ENCODE results near the gene CRYBA1.
"Not testable (repeated sequence)": the region's sequence is repeated elsewhere in the genome, so short reads cannot be mapped to it uniquely, and the experiment has no call there.

The CRYBA1 gene

DNA sequence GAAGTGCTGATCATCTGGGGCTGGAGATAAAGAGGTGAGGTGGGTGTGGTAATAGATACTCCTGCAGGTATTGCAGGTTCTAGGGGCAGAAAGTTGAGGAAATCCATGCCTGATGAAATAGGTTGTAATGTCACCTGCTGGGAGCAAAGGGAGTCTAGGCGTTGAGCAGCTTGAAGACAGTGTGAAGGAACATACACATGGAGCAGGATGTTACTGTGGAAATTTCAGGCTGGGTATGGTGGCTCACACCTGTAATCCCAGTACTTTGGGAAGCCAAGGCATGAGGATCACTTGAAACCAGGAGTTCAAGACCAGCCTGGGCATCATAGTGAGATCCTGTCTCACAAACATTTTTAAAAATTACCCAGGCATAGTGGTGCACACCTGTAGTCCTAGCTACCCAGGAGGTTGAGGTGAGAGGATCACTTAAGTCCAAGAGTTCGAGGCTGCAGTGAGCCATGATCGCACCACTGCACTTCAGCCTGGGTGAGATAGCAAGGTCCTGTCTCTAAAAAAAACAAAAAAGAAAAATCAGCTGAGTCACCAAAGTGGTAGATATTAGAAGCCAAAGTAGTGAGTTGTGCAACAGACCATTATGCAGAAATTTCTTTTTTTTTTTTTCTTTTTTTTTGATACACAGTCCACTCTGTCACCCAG, 9.1 kb upstream of the CRYBA1 start:
- DNase-seq (ENCODE audit: low read depth), result no peak

DNA sequence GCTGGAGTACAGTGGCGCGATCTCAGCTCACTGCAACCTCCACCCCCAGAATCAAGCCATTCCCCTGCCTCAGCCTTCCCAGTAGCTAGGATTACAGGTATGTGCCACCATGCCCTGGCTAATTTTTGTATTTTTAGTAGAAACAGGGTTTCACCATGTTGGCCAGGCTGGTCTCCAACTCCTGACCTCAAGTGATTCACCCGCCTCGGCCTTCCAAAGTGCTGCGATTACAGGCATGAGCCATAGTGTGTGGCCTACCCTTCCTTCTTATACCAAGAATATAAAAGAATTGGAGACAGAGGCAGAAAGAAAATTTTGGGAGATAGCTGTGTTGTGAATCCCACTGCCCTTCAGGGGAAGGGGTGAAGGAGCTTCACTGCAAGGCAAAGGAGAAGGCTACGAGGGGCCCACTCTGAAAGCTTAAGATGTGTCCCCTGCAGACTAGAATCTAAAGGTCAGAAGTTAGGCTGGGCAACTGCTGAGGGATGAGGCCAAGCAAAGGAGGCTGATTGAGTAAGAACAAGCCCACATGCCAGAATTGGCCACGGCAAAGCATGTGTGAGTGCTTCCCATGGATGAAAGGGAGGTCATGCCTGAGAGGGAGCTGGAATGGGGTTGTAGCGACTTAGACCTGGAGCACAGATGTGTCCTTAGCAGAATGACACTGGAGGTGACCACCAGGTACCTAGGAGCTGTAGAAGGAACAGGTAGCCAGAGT, 8.4 kb upstream of the CRYBA1 start:
- DNase-seq (ENCODE audit: low read depth), result no peak

DNA sequence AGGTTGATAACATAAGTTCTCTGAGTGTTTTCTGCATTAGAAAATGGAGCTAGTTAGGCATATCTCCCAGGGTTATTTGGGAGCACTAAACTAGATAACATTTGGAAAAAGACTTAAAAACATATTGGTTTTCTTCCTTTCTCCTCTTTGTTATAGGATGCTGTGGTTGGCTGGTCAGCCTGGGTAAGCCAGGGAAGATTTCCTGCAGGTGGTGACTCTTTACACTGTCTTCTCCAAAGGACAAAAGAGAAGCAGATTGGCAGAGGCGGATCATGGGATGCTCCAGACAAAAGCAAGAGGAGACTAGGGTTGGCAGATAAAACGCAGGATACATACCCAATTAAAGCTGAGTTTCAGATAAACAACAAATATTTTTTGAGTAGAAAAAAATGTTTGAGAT, 6.2 kb upstream of the CRYBA1 start:
- DNase-seq (ENCODE audit: low read depth), result no peak

DNA sequence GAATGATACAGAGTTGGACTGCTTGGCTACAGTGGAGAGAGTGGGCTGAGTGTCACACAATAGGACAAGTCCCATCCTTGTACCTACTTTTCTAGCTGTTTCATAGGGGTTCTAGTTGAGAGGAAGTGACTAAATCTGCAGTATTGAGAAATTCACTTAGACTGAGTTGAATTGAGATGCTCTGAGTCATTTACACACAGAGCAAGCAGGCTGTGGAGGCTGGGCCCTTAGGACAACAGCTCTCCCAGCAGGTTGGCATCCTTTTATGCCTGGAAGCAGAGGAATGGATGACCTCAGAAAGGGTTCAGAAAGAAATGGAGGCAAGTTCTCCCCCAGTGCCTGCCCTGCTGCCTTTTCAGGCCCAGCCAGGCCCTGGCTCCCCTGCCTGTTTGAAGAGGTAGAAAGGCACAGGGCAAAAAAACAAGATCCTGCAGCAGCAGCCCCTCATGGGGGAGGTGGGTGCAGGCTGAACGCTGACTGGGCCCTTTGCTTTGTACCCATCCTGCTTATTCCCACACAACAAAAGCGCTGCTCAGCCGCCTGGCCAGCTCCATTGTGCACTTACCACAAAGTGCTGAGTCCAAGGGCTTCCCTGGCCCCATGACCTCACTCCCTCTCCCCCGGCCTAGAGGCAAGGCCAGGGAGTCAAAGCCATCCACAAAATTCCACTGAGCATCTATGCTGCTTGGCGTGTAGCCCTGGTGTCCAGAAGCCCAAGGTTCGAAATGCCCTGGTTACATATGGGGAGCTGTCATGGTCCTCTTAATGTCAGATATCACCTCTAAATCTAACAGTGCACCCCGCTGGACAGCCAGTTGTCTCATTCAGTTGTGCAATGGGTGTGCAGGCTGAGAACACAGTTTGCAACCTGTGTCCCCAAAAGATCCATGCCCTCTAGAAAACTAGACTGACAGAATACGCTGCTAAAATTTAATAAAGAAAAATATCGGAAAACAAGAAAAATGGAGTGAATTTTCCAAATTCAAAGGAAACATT, 5.4 kb upstream of the CRYBA1 start:
- no peak for DNase-seq (ENCODE audit: low read depth)

DNA sequence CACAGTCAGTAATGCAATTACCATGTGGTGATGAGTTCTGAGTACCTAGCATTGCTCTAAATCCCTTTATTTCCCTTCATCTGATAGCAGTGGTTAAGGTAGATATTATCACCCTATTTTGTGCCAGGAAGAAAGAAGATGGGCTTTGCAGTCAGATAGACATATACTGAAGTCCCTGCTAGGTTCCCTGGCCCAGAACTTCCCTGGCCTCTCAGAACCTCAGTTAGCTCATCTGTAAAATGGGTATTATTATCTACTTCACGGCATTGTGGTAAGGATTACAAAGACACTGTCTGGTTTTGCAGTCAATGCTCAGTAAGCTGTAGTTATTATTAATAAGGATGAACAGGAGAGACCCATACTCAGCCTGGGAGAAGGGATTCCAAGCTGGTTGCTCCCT, 4.6 kb upstream of the CRYBA1 start:
- DNase-seq (ENCODE audit: low read depth), result no peak

DNA sequence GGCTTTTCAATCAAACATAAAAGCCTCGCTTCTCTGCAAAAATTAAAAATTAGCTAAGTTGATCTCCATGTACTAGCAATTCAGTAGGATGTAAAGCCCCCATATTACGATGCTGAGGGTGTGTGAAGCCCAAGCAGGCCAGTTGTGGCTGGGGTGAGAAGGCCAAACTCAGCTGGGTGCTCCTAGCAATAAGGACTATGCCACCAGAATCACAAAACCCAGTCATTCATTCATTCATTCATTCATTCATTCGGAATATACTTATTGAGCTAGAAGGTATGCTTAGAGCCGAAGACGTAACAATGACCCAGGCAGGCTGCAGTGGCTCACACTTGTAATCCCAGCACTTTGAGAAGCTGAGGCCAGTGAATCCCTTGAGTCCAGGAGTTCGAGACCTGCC, 3.9 kb upstream of the CRYBA1 start:
- no peak for DNase-seq (ENCODE audit: low read depth)

DNA sequence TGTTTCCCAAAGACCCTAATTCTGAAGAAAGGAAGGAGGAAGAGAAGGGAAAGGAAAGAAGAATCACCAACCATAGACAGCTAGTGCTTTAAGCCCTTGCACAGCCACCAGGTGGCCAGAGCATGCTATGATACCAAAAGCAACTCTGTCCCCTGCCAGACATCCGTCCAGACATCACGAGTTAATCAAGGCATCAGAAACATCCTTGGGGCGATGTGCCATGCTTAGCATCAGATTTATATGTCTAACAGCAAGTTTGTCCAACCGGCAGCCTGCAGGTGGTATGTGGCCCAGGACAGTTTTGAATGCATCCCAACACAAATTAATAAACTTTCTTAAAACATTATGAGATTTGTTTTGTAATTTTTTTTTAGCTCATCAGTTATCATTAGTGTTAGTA, 2.9 kb upstream of the CRYBA1 start:
- DNase-seq (ENCODE audit: low read depth), result no peak

DNA sequence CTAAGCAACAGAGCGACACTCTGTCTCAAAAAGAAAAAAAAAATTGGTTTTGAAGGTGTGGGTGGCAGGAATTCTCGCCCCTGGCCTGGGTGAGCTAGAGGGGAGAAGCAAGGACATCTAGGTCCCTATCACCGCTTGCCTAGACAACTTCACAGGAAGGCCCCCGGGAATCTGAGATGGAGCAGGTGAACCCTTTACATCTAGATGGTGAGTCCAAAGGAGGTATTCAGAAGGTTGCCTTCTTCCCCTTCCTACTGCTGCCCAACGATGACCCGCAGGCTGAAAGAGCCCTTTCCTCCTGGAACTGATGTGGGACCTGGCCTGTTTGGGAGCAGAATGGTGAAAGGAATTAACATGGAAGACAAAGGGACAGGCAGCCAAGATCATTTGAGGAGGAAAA, 1.3 kb upstream of the CRYBA1 start:
- no peak for DNase-seq (ENCODE audit: low read depth)

DNA sequence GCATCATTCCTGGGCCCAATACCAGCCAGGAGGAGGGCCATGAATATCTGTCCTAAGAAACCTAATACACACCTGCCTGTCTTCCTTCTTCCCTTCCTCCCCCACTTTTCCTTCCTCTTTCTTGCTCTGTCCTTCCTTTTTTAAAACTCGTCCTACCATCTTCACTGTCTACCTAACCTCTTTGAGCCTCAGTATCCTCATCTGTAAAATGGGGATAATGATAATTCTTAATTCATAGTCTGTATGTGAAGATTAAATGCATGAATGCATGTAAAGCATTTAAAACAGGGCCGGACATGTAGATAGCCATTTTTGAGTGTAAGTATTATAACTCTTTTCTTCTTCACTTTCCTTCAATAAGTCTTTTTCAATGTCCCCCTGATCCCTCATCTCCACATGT, 560 bp downstream of the CRYBA1 start:
- DNase-seq (ENCODE audit: low read depth), result no peak

DNA sequence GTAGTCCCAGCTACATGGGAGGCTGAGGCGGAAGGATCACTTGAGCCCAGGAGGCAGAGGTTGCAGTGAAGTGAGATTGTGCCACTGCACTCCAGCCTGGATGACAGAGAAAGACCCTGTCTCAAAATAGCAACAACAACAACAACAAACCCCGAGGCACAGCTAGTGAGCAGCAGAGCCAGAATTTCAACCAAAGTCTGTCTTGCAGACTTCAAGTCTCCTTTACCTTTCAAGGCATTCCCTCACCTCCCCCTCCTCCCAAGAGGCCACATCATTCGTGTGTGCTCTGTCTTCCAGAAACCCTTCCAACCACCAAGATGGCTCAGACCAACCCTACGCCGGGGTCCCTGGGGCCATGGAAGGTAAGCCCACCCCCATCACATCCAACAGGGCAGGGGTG, 2.2 kb downstream of the CRYBA1 start:
- DNase-seq (ENCODE audit: low read depth), result no peak

DNA sequence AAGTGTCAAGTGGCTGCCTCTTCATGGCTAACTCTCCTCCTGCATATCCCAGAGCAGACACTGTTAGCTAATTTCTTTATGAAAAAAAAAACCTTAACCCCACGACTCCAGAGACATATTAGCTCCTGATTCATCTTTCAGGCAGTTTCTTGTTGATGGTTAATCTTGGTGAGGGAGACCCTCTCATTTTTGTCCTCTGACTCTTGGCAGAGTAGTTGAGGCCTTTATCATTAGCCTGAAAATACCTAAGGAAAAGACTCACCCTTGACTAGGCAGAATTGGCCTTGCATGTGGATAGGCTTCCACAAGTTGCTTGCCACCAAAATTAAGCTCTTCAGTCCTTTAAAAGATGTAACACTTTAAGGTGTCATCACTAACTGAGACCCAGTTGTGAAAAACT, 4.0 kb downstream of the CRYBA1 start:
- no peak for DNase-seq (ENCODE audit: low read depth)

DNA sequence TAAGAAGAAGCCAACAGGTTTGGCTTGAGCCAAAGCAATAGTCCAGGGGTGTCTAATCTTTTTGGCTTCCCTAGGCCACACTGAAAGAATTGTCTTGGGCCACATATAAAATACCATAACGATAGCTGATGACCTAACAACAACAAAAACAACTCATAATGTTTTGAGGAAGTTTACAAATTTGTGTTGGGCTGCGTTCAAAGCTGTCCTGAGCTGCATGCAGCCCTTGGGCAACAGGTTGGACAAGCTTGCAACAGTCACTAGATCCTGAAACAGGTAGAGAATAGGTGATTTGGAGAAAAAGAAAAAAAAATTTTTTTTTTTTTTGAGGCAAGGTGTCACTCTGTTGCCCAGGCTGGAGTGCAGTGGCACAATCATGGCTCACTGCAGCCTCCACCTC, 4.5 kb downstream of the CRYBA1 start:
- DNase-seq (ENCODE audit: low read depth), result no peak

DNA sequence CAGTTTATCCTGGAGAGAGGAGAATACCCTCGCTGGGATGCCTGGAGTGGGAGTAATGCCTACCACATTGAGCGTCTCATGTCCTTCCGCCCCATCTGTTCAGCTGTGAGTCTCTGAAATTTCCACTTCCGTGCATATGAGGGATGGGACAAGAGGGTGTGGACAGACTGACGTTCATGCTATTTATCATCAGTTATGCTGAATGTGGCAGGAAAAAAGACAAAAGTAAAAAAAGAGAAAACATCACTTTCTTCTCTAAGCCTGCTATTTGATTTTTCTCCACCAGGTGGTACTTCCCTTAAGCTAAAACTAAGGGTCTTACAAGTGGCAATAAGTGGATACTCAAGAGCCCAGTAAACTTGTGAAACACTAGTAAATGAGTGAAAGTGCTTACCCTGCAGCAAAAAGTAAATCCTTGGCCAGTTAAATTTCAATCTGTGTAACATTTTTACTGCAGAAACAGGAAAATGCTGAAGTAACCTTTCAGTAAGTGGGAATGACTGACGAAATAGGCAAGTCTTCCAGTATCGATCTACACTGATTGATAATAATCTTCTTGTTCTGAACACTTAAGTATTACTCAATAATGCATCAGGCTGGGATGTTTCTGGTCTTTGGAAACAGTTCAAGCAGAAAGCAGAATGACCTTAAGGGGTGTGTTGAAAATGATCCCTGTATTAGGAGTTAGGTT, 5.6 kb downstream of the CRYBA1 start:
- no peak for DNase-seq (ENCODE audit: low read depth)

DNA sequence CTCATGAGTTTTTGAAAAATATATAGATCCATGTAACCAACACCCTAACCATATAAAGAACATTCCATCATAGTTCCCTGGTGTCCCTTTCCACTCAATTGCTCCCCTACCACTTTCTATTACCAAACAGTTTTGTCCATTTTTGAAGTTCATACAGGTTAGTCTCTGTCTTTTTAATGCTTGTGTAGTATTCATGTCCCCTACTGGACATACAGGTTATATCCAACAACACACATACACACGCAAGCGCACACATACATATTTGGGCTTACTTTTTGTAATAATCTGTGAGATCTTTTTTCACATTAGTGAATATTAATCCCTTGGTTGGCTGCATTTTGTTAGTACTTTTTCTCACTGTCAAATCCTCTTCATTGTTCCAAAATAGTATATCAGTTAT, 6.4 kb downstream of the CRYBA1 start:
- no peak for DNase-seq (ENCODE audit: low read depth)

DNA sequence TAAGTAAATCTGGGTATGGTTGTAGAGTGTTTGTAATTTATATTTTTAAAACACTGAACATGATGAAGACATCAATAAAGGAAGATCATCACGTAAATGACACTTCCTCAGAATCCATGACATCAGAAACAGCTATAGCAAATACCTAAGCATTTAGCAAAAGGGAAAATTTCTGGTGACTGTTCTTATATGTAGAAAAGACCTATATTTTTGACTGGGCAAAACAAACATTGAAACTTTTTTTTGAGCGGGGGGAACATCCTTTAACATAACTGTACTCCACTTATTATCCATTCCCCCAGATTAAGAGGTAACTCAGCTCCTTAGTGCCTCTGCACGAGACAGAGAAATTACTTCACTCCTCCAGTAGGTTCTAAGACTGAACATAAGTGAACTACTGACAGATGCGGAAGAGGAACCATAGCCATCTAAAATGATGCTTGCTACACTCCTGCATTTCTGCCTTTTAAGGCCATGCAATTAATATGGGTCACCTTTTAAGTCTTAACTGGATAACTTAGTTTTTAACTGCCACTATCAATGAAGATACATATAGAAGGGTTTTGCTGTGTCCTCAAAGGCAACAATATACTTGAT, 9.4 kb downstream of the CRYBA1 start:
- DNase-seq (ENCODE audit: low read depth), result no peak

DNA sequence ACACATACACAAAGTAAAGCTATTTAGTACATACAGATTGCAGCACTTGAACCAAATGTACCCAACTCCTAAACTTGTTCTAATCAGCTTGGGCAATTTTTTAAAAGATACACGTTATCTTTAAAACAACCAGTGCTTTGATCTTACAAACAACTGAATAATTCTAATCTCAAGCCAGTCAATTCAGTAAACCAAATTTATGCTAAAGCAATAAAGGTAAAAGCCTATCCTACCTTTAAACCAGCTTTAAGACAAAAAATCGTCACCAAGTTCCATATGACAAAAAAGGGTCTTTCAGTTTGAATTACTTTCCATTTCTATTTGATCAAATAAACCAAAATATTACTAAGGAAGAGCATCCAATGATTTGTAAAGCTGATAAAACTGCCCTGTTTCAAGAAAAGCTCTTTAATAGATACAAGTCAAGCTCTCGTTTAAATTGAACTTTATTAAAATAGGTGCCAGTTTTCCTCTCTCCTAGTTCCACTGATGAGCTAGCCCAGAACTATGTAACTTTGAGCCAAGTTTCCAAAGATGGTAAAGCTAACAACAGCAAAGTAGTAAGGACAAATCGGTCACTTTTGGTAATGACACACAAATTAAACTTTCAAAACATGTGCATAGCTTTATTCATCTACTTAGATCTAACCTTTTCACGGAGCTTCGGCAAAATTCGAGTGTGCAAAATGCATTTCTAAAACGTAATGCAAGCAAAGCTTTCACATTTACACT, 10.2 kb downstream of the CRYBA1 start:
- no peak for DNase-seq (ENCODE audit: low read depth)

DNA sequence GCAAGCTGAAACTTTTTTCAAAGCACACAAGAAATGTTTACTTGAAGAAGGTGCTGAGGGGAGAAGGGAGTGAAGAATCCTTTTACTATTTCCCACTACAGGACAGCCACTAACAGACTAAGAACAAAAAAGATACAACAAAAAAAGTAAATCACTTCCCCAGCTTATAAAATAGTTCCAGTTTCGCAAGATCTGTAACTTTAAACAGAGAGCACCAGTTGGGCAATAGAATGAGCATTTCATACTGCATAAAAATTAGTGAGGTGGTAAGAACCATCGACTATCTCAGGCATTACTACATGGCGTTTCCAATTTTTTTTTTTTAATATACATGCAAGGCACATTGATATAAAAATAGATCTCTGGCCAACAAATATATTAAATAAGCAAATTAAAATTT, 11.1 kb downstream of the CRYBA1 start:
- DNase-seq (ENCODE audit: low read depth), result no peak

DNA sequence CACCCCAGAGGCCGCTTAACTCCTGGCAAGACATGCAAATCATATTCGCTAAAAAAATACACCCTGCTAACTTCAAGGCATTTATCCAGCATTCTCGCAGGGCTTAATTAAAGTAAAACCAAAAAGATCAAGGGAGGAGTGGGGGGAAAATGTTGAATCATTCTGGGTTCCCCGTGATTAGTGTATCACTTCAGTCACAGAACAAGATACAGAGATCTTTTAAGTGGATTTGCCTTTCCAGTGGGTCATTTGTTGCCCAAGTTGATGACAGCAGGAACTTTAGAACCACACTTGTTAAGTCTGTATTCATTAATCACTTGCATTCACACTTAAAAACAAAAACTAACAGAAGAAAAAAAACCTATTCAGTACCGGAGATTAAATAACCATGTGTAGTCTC, 17.3 kb downstream of the CRYBA1 start:
- DNase-seq (ENCODE audit: low read depth), result no peak

DNA sequence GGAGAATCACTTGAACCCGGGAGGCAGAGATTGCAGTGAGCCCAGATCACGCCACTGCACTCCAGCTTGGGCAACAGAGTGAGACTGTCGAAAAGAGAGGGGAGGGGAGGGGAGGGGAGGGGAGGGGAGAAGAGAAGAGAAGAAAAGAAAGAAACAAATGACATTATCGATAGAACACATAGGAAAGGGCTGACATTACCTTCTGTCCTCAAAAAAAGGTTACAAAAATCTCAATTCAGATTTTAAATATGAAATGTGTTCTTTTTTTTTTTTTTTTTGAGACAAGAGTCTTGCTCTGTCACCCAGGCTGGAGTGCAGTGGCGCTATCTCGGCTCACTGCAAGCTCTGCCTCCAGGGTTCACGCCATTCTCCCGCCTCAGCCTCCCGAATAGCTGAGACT, 25.3 kb downstream of the CRYBA1 start:
- DNase-seq (ENCODE audit: low read depth), result not testable (repeated sequence)

DNA sequence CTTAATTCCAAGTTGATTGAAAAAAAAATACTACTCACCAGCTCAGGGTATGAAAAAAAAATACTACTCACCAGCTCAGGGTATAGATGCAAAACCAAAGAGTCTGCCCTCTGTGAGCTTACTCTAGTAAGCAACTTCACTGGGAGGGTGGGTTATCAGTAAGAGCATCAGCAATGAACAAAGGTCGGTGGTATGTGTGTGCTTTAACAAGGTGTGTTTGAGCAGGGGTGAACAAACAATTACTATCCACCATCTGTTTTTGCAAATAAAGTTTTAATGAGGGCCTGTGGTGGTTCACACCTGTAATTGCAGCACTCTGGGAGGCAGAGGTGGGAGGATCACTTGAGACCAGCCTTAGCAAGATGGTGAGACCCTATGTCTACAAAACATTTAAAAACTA, 27.3 kb downstream of the CRYBA1 start:
- DNase-seq (ENCODE audit: low read depth), result no peak

DNA sequence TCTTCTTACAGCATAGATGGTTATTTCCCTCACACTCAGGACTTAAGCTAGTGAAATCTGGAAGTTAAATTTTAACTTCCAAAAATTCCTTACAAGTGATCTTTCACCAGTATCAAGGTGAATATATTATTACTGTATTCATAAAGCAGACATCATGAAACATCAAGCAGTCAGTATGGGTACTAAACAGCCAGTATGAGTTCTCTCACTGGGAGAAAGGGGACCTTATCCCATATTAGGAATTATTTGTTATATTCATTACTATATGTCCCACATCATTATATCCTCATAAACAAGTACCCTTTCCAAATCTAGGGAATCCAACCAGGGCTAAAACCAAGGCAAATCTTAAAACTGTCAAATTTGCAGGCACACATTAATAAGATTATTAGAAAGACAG, 32.0 kb downstream of the CRYBA1 start:
- no peak for DNase-seq (ENCODE audit: low read depth)
